Loucy (cell line): ENCODE data around the gene TTLL7.

Experiments
- EZH2phosphoT487 ChIP-seq: fragments of 200-600 bp; IDR thresholded peaks from 2 replicates; pipeline ENCODE4 v1.6.1; 2018; ENCODE audit warnings: antibody characterized with exemption, mild to moderate bottlenecking, moderate library complexity, borderline replicate concordance
- TF ChIP-seq, protein P1 (sequence below): fragments of 200-600 bp; sonication (generic); conservative IDR thresholded peaks from 2 replicates; pipeline ENCODE4 v1.5.1; 2014; ENCODE audit warnings: mild to moderate bottlenecking, antibody characterized with exemption, low read length

DNA sequence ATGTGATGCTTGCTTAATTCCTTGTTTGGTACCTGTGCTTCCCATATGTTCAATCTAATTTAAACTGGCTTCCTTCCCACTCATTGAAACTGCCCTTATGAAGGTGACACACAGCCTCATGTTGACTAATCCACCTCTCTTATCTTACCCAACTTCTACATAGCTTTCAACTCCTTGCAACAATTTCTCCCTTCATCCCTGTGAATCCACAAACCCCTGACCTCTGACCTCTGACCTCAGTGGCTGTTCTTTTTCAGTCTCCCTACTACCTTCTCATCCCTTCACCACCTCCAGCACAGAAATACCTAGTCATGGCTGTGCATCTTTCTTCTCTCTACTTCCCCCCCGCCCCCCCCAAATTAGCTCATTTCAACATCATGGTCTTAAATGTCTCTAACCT, 144.5 kb downstream of the TTLL7 start:
- TF ChIP-seq, protein P1, sequence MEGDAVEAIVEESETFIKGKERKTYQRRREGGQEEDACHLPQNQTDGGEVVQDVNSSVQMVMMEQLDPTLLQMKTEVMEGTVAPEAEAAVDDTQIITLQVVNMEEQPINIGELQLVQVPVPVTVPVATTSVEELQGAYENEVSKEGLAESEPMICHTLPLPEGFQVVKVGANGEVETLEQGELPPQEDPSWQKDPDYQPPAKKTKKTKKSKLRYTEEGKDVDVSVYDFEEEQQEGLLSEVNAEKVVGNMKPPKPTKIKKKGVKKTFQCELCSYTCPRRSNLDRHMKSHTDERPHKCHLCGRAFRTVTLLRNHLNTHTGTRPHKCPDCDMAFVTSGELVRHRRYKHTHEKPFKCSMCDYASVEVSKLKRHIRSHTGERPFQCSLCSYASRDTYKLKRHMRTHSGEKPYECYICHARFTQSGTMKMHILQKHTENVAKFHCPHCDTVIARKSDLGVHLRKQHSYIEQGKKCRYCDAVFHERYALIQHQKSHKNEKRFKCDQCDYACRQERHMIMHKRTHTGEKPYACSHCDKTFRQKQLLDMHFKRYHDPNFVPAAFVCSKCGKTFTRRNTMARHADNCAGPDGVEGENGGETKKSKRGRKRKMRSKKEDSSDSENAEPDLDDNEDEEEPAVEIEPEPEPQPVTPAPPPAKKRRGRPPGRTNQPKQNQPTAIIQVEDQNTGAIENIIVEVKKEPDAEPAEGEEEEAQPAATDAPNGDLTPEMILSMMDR = no peak
- TF ChIP-seq EZH2phosphoT487 = no peak
